Left renal pelvis (tissue), 4 donors: ENCODE results near the gene GZF1. TPM values are rescaled to one million over a fixed set of nuclear protein-coding genes. Genes with fewer than 3 reads are reported as not detected.
A peak's percentile ranks its signal among the peaks of the same experiment; 100 is the strongest.

Experiments
- DNase-seq, 4 donors: peaks; one replicate each; pipeline ENCODE4 v3.0.0-alpha.2; 2013; ENCODE audit warnings: low read depth in 4 of 4, low spot score in 3 of 4
- polyA plus RNA-seq, 4 donors: library from polyadenylated mRNA; unstranded; fragments of 120-200 nt; gene quantifications; one replicate each; pipeline ENCODE4 v1.2.1, GENCODE V29; 2013; ENCODE audit not compliant: insufficient read length in 4 of 4

The GZF1 gene
- polyA plus RNA-seq: 10 to 100 TPM; 13.4 to 18.9 (median 16.5) TPM

GRCh38 chr20:23361476-23362391 is at the start of gene GZF1:
Gene GZF1, plus strand, starts transcription at chr20:23362182. Its CDS starts 2,202 bp downstream, at chr20:23364384.
- peak; percentile 93 to 94 (median 94) for DNase-seq

GRCh38 chr20:23313271-23313670 is 48.7 kb upstream of the GZF1 start:
- no peak for DNase-seq

- DNase-seq: no peak
Measured at GRCh38 chr20:23314699-23315098, 47.3 kb upstream of the GZF1 start.

- DNase-seq: no peak
Measured at GRCh38 chr20:23315099-23315498, 46.9 kb upstream of the GZF1 start.

- DNase-seq: no peak
Measured at GRCh38 chr20:23316626-23317025, 45.4 kb upstream of the GZF1 start.

GRCh38 chr20:23317081-23317480 is 44.9 kb upstream of the GZF1 start:
- DNase-seq: no peak

GRCh38 chr20:23318347-23318746 is 43.6 kb upstream of the GZF1 start:
- DNase-seq: no peak

- no peak for DNase-seq
Measured at GRCh38 chr20:23320317-23320716, 41.7 kb upstream of the GZF1 start.

- no peak for DNase-seq
Measured at GRCh38 chr20:23325107-23325506, 36.9 kb upstream of the GZF1 start.

GRCh38 chr20:23326774-23327173 is 35.2 kb upstream of the GZF1 start:
- DNase-seq: no peak

GRCh38 chr20:23327617-23328333 is 34.2 kb upstream of the GZF1 start:
- DNase-seq: no peak

- DNase-seq: no peak
Measured at GRCh38 chr20:23331450-23332350, 30.3 kb upstream of the GZF1 start.

- no peak for DNase-seq
Measured at GRCh38 chr20:23332467-23332866, 29.5 kb upstream of the GZF1 start.

GRCh38 chr20:23334111-23334510 is 27.9 kb upstream of the GZF1 start:
- no peak for DNase-seq

- DNase-seq: no peak
Measured at GRCh38 chr20:23335521-23335920, 26.5 kb upstream of the GZF1 start.

GRCh38 chr20:23336476-23336875 is 25.5 kb upstream of the GZF1 start:
- no peak for DNase-seq

GRCh38 chr20:23337312-23337711 is 24.7 kb upstream of the GZF1 start:
- no peak for DNase-seq

GRCh38 chr20:23339986-23340385 is 22.0 kb upstream of the GZF1 start:
- DNase-seq: no peak

GRCh38 chr20:23340524-23340923 is 21.5 kb upstream of the GZF1 start:
- peak in 2 of 4 donors; percentile 39 to 44 for DNase-seq

- no peak for DNase-seq
Measured at GRCh38 chr20:23341073-23341472, 20.9 kb upstream of the GZF1 start.

- no peak for DNase-seq
Measured at GRCh38 chr20:23343590-23343989, 18.4 kb upstream of the GZF1 start.
